GM12801 (cell line): ENCODE results near the gene SPECC1.

Experiments used
- TF ChIP-seq, protein P1 (sequence below): IDR thresholded peaks from one replicate; pipeline ENCODE4 v1.5.1; 2011; ENCODE audit warnings: control low read depth; ENCODE audit not compliant: insufficient read length; ENCODE audit errors: extremely low read depth

SPECC1 gene

GRCh38 chr17:20307326-20307910 lies 298.3 kb downstream of the SPECC1 start:
- TF ChIP-seq, protein P1, sequence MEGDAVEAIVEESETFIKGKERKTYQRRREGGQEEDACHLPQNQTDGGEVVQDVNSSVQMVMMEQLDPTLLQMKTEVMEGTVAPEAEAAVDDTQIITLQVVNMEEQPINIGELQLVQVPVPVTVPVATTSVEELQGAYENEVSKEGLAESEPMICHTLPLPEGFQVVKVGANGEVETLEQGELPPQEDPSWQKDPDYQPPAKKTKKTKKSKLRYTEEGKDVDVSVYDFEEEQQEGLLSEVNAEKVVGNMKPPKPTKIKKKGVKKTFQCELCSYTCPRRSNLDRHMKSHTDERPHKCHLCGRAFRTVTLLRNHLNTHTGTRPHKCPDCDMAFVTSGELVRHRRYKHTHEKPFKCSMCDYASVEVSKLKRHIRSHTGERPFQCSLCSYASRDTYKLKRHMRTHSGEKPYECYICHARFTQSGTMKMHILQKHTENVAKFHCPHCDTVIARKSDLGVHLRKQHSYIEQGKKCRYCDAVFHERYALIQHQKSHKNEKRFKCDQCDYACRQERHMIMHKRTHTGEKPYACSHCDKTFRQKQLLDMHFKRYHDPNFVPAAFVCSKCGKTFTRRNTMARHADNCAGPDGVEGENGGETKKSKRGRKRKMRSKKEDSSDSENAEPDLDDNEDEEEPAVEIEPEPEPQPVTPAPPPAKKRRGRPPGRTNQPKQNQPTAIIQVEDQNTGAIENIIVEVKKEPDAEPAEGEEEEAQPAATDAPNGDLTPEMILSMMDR: no peak

DNA sequence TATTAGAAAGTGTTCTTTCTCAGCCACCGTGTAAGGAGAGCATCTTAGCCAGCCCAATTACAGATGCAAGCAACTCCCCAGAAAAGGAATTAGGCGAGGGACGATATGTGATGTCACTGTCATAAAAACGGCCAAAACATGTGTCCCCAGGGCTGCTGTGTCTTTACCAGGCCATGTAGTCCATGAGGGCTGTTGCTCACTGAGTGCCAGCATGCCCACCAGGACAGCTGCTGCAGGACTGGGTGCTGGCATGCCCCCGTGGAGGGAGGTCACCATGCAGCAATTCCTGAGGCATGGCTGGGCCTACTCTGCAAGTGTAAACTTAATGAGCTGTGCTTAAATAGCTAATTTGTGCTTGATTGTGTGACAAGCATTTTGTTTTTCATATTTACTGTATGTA lies 301.3 kb downstream of the SPECC1 start:
- TF ChIP-seq, protein P1: no peak

DNA sequence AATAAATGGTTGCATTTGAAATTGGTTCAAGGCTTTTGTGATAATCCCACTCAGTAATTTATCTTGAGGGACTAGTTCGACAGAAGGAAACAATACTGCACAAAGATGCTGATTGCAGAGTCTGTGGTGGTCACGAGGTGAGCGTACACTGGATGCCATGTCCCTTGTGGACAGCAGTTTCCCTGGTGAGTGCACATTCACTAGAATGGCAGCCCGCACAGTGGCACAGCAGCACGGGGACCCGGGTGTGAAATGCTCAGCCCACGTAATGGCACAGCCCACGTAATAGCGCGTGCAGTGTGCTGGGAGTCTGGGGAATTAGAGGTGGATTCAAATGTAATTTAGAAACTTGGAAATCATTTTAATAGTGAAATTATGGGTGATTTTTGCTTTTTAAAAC lies 304.1 kb downstream of the SPECC1 start:
- TF ChIP-seq, protein P1: no peak

GRCh38 chr17:20313891-20314290 lies 304.7 kb downstream of the SPECC1 start:
- TF ChIP-seq, protein P1: no peak

GRCh38 chr17:20314834-20315233 lies 305.7 kb downstream of the SPECC1 start:
- TF ChIP-seq, protein P1: no peak

DNA sequence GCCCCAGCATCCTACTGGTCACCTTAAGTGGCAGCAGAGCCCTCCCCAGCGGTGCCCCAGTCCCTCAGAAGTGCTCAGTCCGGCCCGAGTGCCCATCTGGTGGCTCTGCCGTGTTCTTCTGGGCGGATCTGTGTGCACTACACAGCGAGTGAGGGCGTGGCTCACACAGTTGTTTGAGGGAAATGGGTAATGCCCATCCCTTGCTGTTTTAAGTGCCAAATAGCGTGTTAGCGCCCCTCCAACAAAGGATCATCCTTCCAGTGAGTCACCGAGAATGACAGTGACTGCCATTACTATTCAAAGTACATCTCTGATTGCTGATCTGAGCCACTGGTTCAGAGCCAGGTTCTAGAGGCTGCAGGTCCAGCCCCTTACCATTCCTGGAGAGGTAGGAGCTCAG lies 306.2 kb downstream of the SPECC1 start:
- TF ChIP-seq, protein P1: no peak

GRCh38 chr17:20315821-20316220 lies 306.7 kb downstream of the SPECC1 start:
- TF ChIP-seq, protein P1: no peak
